WTC11 (cell line): ENCODE measurements around the gene RELL1.

Experiments used
- ATF2 ChIP-seq: sonication (generic); formaldehyde crosslinking; IDR thresholded peaks from 2 replicates; pipeline ENCODE4 v1.8.1; 2022; ENCODE audit warnings: low read depth, missing genetic modification reagents, borderline replicate concordance
- SP1 ChIP-seq: sonication (generic); formaldehyde crosslinking; conservative IDR thresholded peaks from 2 replicates; pipeline ENCODE4 v1.8.1; 2022; ENCODE audit warnings: missing genetic modification reagents
- TCF7 ChIP-seq: sonication (generic); formaldehyde crosslinking; IDR thresholded peaks from 2 replicates; pipeline ENCODE4 v1.8.0; 2022; ENCODE audit warnings: mild to moderate bottlenecking, low read depth, missing genetic modification reagents, moderate library complexity
- ZNF423 ChIP-seq: fragments of 250-450 bp; sonication (Bioruptor Pico); IDR thresholded peaks from 2 replicates; pipeline ENCODE4 v2.1.2; 2022; ENCODE audit warnings: mild to moderate bottlenecking, moderate library complexity
- ZNF671 ChIP-seq: fragments of 250-450 bp; sonication (Bioruptor Pico); IDR thresholded peaks from 2 replicates; pipeline ENCODE4 v1.8.0; 2021; ENCODE audit warnings: mild to moderate bottlenecking
- TF ChIP-seq, protein P1 (sequence below): fragments of 200-600 bp; IDR thresholded peaks from 2 replicates; pipeline ENCODE4 v1.8.0; 2022; ENCODE audit warnings: antibody characterized with exemption
- TF ChIP-seq, protein P2 (sequence below): sonication (generic); formaldehyde crosslinking; IDR thresholded peaks from 2 replicates; pipeline ENCODE4 v1.8.1; 2022; ENCODE audit warnings: low read depth, mild to moderate bottlenecking, moderate library complexity, missing genetic modification reagents, borderline replicate concordance
- TF ChIP-seq, protein P3 (sequence below): sonication (generic); formaldehyde crosslinking; conservative IDR thresholded peaks from 2 replicates; pipeline ENCODE4 v1.8.1; 2022; ENCODE audit warnings: mild to moderate bottlenecking, missing genetic modification reagents
- TF ChIP-seq, protein P4 (sequence below): sonication (generic); formaldehyde crosslinking; IDR thresholded peaks from 2 replicates; pipeline ENCODE4 v1.8.0; 2022; ENCODE audit warnings: mild to moderate bottlenecking, missing genetic modification reagents

- TF ChIP-seq, protein P1, sequence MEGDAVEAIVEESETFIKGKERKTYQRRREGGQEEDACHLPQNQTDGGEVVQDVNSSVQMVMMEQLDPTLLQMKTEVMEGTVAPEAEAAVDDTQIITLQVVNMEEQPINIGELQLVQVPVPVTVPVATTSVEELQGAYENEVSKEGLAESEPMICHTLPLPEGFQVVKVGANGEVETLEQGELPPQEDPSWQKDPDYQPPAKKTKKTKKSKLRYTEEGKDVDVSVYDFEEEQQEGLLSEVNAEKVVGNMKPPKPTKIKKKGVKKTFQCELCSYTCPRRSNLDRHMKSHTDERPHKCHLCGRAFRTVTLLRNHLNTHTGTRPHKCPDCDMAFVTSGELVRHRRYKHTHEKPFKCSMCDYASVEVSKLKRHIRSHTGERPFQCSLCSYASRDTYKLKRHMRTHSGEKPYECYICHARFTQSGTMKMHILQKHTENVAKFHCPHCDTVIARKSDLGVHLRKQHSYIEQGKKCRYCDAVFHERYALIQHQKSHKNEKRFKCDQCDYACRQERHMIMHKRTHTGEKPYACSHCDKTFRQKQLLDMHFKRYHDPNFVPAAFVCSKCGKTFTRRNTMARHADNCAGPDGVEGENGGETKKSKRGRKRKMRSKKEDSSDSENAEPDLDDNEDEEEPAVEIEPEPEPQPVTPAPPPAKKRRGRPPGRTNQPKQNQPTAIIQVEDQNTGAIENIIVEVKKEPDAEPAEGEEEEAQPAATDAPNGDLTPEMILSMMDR: no peak
- TF ChIP-seq, protein P2, sequence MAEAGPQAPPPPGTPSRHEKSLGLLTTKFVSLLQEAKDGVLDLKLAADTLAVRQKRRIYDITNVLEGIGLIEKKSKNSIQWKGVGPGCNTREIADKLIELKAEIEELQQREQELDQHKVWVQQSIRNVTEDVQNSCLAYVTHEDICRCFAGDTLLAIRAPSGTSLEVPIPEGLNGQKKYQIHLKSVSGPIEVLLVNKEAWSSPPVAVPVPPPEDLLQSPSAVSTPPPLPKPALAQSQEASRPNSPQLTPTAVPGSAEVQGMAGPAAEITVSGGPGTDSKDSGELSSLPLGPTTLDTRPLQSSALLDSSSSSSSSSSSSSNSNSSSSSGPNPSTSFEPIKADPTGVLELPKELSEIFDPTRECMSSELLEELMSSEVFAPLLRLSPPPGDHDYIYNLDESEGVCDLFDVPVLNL: no peak
- TF ChIP-seq ATF2 (CRISPR knock-in tag): no peak
- TF ChIP-seq, protein P3, sequence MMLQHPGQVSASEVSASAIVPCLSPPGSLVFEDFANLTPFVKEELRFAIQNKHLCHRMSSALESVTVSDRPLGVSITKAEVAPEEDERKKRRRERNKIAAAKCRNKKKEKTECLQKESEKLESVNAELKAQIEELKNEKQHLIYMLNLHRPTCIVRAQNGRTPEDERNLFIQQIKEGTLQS: no peak
- TF ChIP-seq ZNF671: no peak
- no peak for TF ChIP-seq SP1
- TF ChIP-seq, protein P4, sequence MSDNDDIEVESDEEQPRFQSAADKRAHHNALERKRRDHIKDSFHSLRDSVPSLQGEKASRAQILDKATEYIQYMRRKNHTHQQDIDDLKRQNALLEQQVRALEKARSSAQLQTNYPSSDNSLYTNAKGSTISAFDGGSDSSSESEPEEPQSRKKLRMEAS (CRISPR knock-in tag): no peak
- TF ChIP-seq TCF7 (CRISPR knock-in tag): no peak
- TF ChIP-seq ZNF423: no peak
Observed at GRCh38 chr4:37650481-37650880, 35.7 kb downstream of the RELL1 start.
